Measurements from ENCODE around the gene NCOA6.

NCOA6 gene
- 29.7 to 57.9 (median 36.1) reads per million in 3 donors for total RNA-seq

GRCh38 chr20:34825530-34826362 is at the start of gene NCOA6:
Gene NCOA6, minus strand, starts transcription at chr20:34825651. Its CDS starts 43,296 bp downstream, at chr20:34782355.
- no peaks in the 10 kb centered on the region for H3K9me3 ChIP-seq (ENCODE audit: control insufficient read depth, low read length)
- H3K4me3 ChIP-seq (ENCODE audit: insufficient read depth, low read depth, low read length, poor library complexity, severe bottlenecking) = peak within 1 kb of the TSS; percentile 85
- no peaks in the 10 kb centered on the region for H3K36me3 ChIP-seq (ENCODE audit: control insufficient read depth, insufficient read depth, low read length)
- peaks cover 13% of the 10 kb centered on the region for H3K4me1 ChIP-seq (ENCODE audit: control insufficient read depth, insufficient read depth, low read length, poor library complexity, severe bottlenecking)
- peak; percentile 75 to 80 (median 77) for DNase-seq
- peak within 1 kb of the TSS; percentile 76 for H3K27ac ChIP-seq (ENCODE audit: insufficient read depth, low read length, poor library complexity, severe bottlenecking)
- no peaks in the 10 kb centered on the region for H3K27me3 ChIP-seq (replicated peaks; ENCODE audit: control insufficient read depth, insufficient read depth, low read length, poor library complexity, severe bottlenecking)

GRCh38 chr20:34874094-34874654 is 48.7 kb upstream of the NCOA6 start:
- Histone ChIP-seq H3K36me3 (ENCODE audit: control insufficient read depth, insufficient read depth, low read length) (no peaks in the 10 kb centered on the region), H3K27ac (ENCODE audit: insufficient read depth, low read length, poor library complexity, severe bottlenecking) (no peak overlapping the region), H3K4me3 (ENCODE audit: insufficient read depth, low read depth, low read length, poor library complexity, severe bottlenecking) (no peak overlapping the region), H3K27me3 (replicated peaks; ENCODE audit: control insufficient read depth, insufficient read depth, low read length, poor library complexity, severe bottlenecking) (no peaks in the 10 kb centered on the region), H3K4me1 (ENCODE audit: control insufficient read depth, insufficient read depth, low read length, poor library complexity, severe bottlenecking) (peaks cover 21% of the 10 kb centered on the region), H3K9me3 (ENCODE audit: control insufficient read depth, low read length) (no peaks in the 10 kb centered on the region)
- DNase-seq = peak in 1 of 3 donors; percentile 9

GRCh38 chr20:34873583-34874093 is 48.2 kb upstream of the NCOA6 start:
- Histone ChIP-seq H3K9me3 (ENCODE audit: control insufficient read depth, low read length) (no peaks in the 10 kb centered on the region), H3K4me3 (ENCODE audit: insufficient read depth, low read depth, low read length, poor library complexity, severe bottlenecking) (no peak overlapping the region), H3K36me3 (ENCODE audit: control insufficient read depth, insufficient read depth, low read length) (no peaks in the 10 kb centered on the region), H3K27me3 (replicated peaks; ENCODE audit: control insufficient read depth, insufficient read depth, low read length, poor library complexity, severe bottlenecking) (no peaks in the 10 kb centered on the region), H3K27ac (ENCODE audit: insufficient read depth, low read length, poor library complexity, severe bottlenecking) (no peak overlapping the region), H3K4me1 (ENCODE audit: control insufficient read depth, insufficient read depth, low read length, poor library complexity, severe bottlenecking) (peaks cover 21% of the 10 kb centered on the region)
- no peak for DNase-seq

- DNase-seq = peak; percentile 77 to 84 (median 82)
- Histone ChIP-seq H3K27me3 (replicated peaks; ENCODE audit: control insufficient read depth, insufficient read depth, low read length, poor library complexity, severe bottlenecking) (no peaks in the 10 kb centered on the region), H3K36me3 (ENCODE audit: control insufficient read depth, insufficient read depth, low read length) (no peaks in the 10 kb centered on the region), H3K27ac (ENCODE audit: insufficient read depth, low read length, poor library complexity, severe bottlenecking) (peak within 1 kb of the TSS; percentile 31), H3K9me3 (ENCODE audit: control insufficient read depth, low read length) (no peaks in the 10 kb centered on the region), H3K4me3 (ENCODE audit: insufficient read depth, low read depth, low read length, poor library complexity, severe bottlenecking) (peak within 1 kb of the TSS; percentile 58), H3K4me1 (ENCODE audit: control insufficient read depth, insufficient read depth, low read length, poor library complexity, severe bottlenecking) (peaks cover 21% of the 10 kb centered on the region)
These were observed 47.3 kb upstream of the NCOA6 start, which contains the start of gene GGT7 for GRCh38 chr20:34872622-34873224. Gene GGT7, minus strand, starts transcription at chr20:34872856. Its CDS starts 41 bp downstream, at chr20:34872815.

- Histone ChIP-seq H3K9me3 (ENCODE audit: control insufficient read depth, low read length) (no peaks in the 10 kb centered on the region), H3K27ac (ENCODE audit: insufficient read depth, low read length, poor library complexity, severe bottlenecking) (peak overlapping the region; percentile 31), H3K27me3 (replicated peaks; ENCODE audit: control insufficient read depth, insufficient read depth, low read length, poor library complexity, severe bottlenecking) (no peaks in the 10 kb centered on the region), H3K4me1 (ENCODE audit: control insufficient read depth, insufficient read depth, low read length, poor library complexity, severe bottlenecking) (peaks cover 21% of the 10 kb centered on the region), H3K4me3 (ENCODE audit: insufficient read depth, low read depth, low read length, poor library complexity, severe bottlenecking) (peak overlapping the region; percentile 58), H3K36me3 (ENCODE audit: control insufficient read depth, insufficient read depth, low read length) (no peaks in the 10 kb centered on the region)
- DNase-seq = no peak
These were observed 46.6 kb upstream of the NCOA6 start for GRCh38 chr20:34871966-34872621.

GRCh38 chr20:34871320-34871926 is 46.0 kb upstream of the NCOA6 start:
- H3K27ac ChIP-seq (ENCODE audit: insufficient read depth, low read length, poor library complexity, severe bottlenecking) = no peak overlapping the region
- no peak for DNase-seq
- H3K4me1 ChIP-seq (ENCODE audit: control insufficient read depth, insufficient read depth, low read length, poor library complexity, severe bottlenecking) = peaks cover 21% of the 10 kb centered on the region
- H3K9me3 ChIP-seq (ENCODE audit: control insufficient read depth, low read length) = no peaks in the 10 kb centered on the region
- H3K36me3 ChIP-seq (ENCODE audit: control insufficient read depth, insufficient read depth, low read length) = no peaks in the 10 kb centered on the region
- H3K4me3 ChIP-seq (ENCODE audit: insufficient read depth, low read depth, low read length, poor library complexity, severe bottlenecking) = no peak overlapping the region
- H3K27me3 ChIP-seq (replicated peaks; ENCODE audit: control insufficient read depth, insufficient read depth, low read length, poor library complexity, severe bottlenecking) = no peaks in the 10 kb centered on the region

GRCh38 chr20:34864216-34864615 is 38.8 kb upstream of the NCOA6 start:
- H3K36me3 ChIP-seq (ENCODE audit: control insufficient read depth, insufficient read depth, low read length) = peaks cover 6% of the 10 kb centered on the region
- no peaks in the 10 kb centered on the region for H3K4me1 ChIP-seq (ENCODE audit: control insufficient read depth, insufficient read depth, low read length, poor library complexity, severe bottlenecking)
- no peaks in the 10 kb centered on the region for H3K27me3 ChIP-seq (replicated peaks; ENCODE audit: control insufficient read depth, insufficient read depth, low read length, poor library complexity, severe bottlenecking)
- H3K27ac ChIP-seq (ENCODE audit: insufficient read depth, low read length, poor library complexity, severe bottlenecking) = no peak overlapping the region
- DNase-seq = no peak
- no peak overlapping the region for H3K4me3 ChIP-seq (ENCODE audit: insufficient read depth, low read depth, low read length, poor library complexity, severe bottlenecking)
- H3K9me3 ChIP-seq (ENCODE audit: control insufficient read depth, low read length) = no peaks in the 10 kb centered on the region

GRCh38 chr20:34863421-34863965 is 38.0 kb upstream of the NCOA6 start:
- no peaks in the 10 kb centered on the region for H3K27me3 ChIP-seq (replicated peaks; ENCODE audit: control insufficient read depth, insufficient read depth, low read length, poor library complexity, severe bottlenecking)
- H3K36me3 ChIP-seq (ENCODE audit: control insufficient read depth, insufficient read depth, low read length) = peaks cover 6% of the 10 kb centered on the region
- no peaks in the 10 kb centered on the region for H3K4me1 ChIP-seq (ENCODE audit: control insufficient read depth, insufficient read depth, low read length, poor library complexity, severe bottlenecking)
- no peak overlapping the region for H3K27ac ChIP-seq (ENCODE audit: insufficient read depth, low read length, poor library complexity, severe bottlenecking)
- no peaks in the 10 kb centered on the region for H3K9me3 ChIP-seq (ENCODE audit: control insufficient read depth, low read length)
- no peak for DNase-seq
- no peak overlapping the region for H3K4me3 ChIP-seq (ENCODE audit: insufficient read depth, low read depth, low read length, poor library complexity, severe bottlenecking)

GRCh38 chr20:34862724-34863123 is 37.3 kb upstream of the NCOA6 start:
- Histone ChIP-seq H3K4me1 (ENCODE audit: control insufficient read depth, insufficient read depth, low read length, poor library complexity, severe bottlenecking) (no peaks in the 10 kb centered on the region), H3K4me3 (ENCODE audit: insufficient read depth, low read depth, low read length, poor library complexity, severe bottlenecking) (no peak overlapping the region), H3K9me3 (ENCODE audit: control insufficient read depth, low read length) (no peaks in the 10 kb centered on the region), H3K36me3 (ENCODE audit: control insufficient read depth, insufficient read depth, low read length) (peaks cover 9% of the 10 kb centered on the region), H3K27ac (ENCODE audit: insufficient read depth, low read length, poor library complexity, severe bottlenecking) (no peak overlapping the region), H3K27me3 (replicated peaks; ENCODE audit: control insufficient read depth, insufficient read depth, low read length, poor library complexity, severe bottlenecking) (no peaks in the 10 kb centered on the region)
- no peak for DNase-seq

Measured in effector memory CD4-positive, alpha-beta T cell (primary cell).